GM12878 (cell line): ENCODE results near the gene CHCHD6. TPM values are rescaled to one million over a fixed set of nuclear protein-coding genes. Genes with fewer than 3 reads are reported as not detected.

Experiments used
- BMI1 ChIP-seq: fragments of 450-650 bp; IDR thresholded peaks from 2 replicates; pipeline ENCODE4 v1.6.1; 2016; ENCODE audit warnings: mild to moderate bottlenecking, moderate library complexity, borderline replicate concordance
- BRCA1 ChIP-seq: IDR thresholded peaks from 2 replicates; pipeline ENCODE4 v1.6.1; 2011; ENCODE audit warnings: low read depth, low read length, improper control_type of control experiment
- CHD1 ChIP-seq: IDR thresholded peaks from 2 replicates; pipeline ENCODE4 v1.6.1; 2012; ENCODE audit warnings: low read depth, low read length, improper control_type of control experiment
- CUX1 ChIP-seq: IDR thresholded peaks from 2 replicates; pipeline ENCODE4 v1.6.1; 2012; ENCODE audit warnings: improper control_type of control experiment, low read depth, low read length; ENCODE audit not compliant: insufficient replicate concordance
- EED ChIP-seq: sonication (generic); IDR thresholded peaks from 2 replicates; pipeline ENCODE4 v1.6.1; 2016; ENCODE audit warnings: antibody characterized with exemption, low read depth
- IKZF1 ChIP-seq: fragments of 450-650 bp; conservative IDR thresholded peaks from 2 replicates; pipeline ENCODE4 v1.6.1; 2017; ENCODE audit warnings: antibody characterized with exemption, mild to moderate bottlenecking
- IKZF2 ChIP-seq, 2 experiments: fragments of 450-650 bp; IDR thresholded peaks; 2 replicates each; pipeline ENCODE4 v1.6.1; 2017; ENCODE audit warnings: mild to moderate bottlenecking in 2 of 2, moderate library complexity in 2 of 2
- JUND ChIP-seq: IDR thresholded peaks from 2 replicates; pipeline ENCODE4 v1.6.1; 2012; ENCODE audit warnings: low read depth, mild to moderate bottlenecking, low read length, improper control_type of control experiment, moderate library complexity
- MAX ChIP-seq: IDR thresholded peaks from 2 replicates; pipeline ENCODE4 v1.6.1; 2012; ENCODE audit warnings: low read depth, low read length, improper control_type of control experiment
- MYB ChIP-seq: fragments of 150-350 bp; IDR thresholded peaks from 2 replicates; pipeline ENCODE4 v1.6.1; 2014; ENCODE audit warnings: mild to moderate bottlenecking, low read depth, low read length, borderline replicate concordance
- NRF1 ChIP-seq: conservative IDR thresholded peaks from 2 replicates; pipeline ENCODE4 v1.6.1; 2011; ENCODE audit warnings: mild to moderate bottlenecking, low read depth, low read length, improper control_type of control experiment
- PRDM15 ChIP-seq: fragments of 450-650 bp; formaldehyde crosslinking; IDR thresholded peaks from 2 replicates; pipeline ENCODE4 v1.4.0; 2020; ENCODE audit warnings: mild to moderate bottlenecking, moderate library complexity
- RUNX3 ChIP-seq: IDR thresholded peaks from 2 replicates; pipeline ENCODE4 v1.6.1; 2012; ENCODE audit warnings: low read length, inconsistent platforms
- SRF ChIP-seq, 2 experiments: IDR thresholded peaks; 2 replicates each; pipeline ENCODE4 v1.6.1; 2011; ENCODE audit warnings: low read depth in 2 of 2, low read length in 2 of 2, mild to moderate bottlenecking in 1 of 2, moderate library complexity in 1 of 2
- ZNF687 ChIP-seq: fragments of 450-650 bp; IDR thresholded peaks from 2 replicates; pipeline ENCODE4 v1.6.1; 2017; ENCODE audit warnings: mild to moderate bottlenecking, moderate library complexity
- polyA plus RNA-seq, 11 experiments: library from polyadenylated mRNA; depleted of rRNA in 4 of 11; unstranded in 6 of 11; stranded (reverse) in 5 of 11; fragments of >200 nt; fragmentation: Nextera tagmentation in 4 of 11; fragmentation: Illumina TruSeq in 1 of 11; extraction: Ambion mirVana in 4 of 11; extraction: Trizol in 1 of 11; gene quantifications; 1 replicate in 1 of 11; 2 replicates in 10 of 11; pipeline versions ENCODE4 v1.2.1 to v1.2.3, GENCODE V29; 2011 to 2016; ENCODE audit warnings: inconsistent platforms in 2 of 11, missing spikeins in 2 of 11, low read depth in 1 of 11
- total RNA-seq, 4 experiments: library from RNA; depleted of rRNA in 3 of 4; stranded (reverse); fragments of >200 nt in 3 of 4; fragmentation: Illumina TruSeq in 1 of 4; extraction: Trizol in 1 of 4; gene quantifications; 2 replicates each; pipeline versions ENCODE4 v1.2.1 to v1.2.3, GENCODE V29; 2013 to 2021

The CHCHD6 gene
- total and polyA plus RNA-seq, 10 of the 15 experiments (the other 5 are each of a cell fraction or from before 2014, with no cell fraction given), result 2.7 to 16.7 (median 12.3) TPM

- TF ChIP-seq CUX1 (no peak), SRF (IDR thresholded peaks at IDR 0.05; ENCODE audit: low read depth in 2 of 2, low read length in 2 of 2) (no peak), MYB (no peak), BRCA1 (no peak), RUNX3 (peak; percentile 47), NRF1 (no peak), IKZF2 (IDR thresholded peaks at IDR 0.05) (no peak; a peak in 2 of 4 replicates), JUND (no peak), EED (peak; percentile 61; the same call in 1 of the 2 replicates), ZNF687 (no peak), MAX (no peak), PRDM15 (CRISPR knock-in tag) (no peak), CHD1 (no peak), IKZF1 (peak; percentile 35; the same call in 1 of the 2 replicates), BMI1 (no peak)
Measured at GRCh38 chr3:126913524-126913923, 209.5 kb downstream of the CHCHD6 start (continued).
